HepG2 (cell line): Measurements from ENCODE around the gene TPRG1L. TPM values are rescaled to one million over a fixed set of nuclear protein-coding genes. Genes with fewer than 3 reads are reported as not detected.

ENCODE experiments used
- AKAP8 ChIP-seq: sonication (generic); formaldehyde crosslinking; IDR thresholded peaks from 2 replicates; pipeline ENCODE4 v1.5.1; 2020; ENCODE audit warnings: mild to moderate bottlenecking, missing genetic modification reagents
- EZH2 ChIP-seq: conservative IDR thresholded peaks from 2 replicates; pipeline ENCODE4 v1.6.1; 2012; ENCODE audit warnings: mild to moderate bottlenecking, low read depth, low read length, moderate library complexity
- FOXK2 ChIP-seq: fragments of 450-650 bp; IDR thresholded peaks from 2 replicates; pipeline ENCODE4 v1.6.1; 2016
- HMGA1 ChIP-seq: sonication (generic); formaldehyde crosslinking; conservative IDR thresholded peaks from 2 replicates; pipeline ENCODE4 v1.4.0; 2020; ENCODE audit warnings: missing genetic modification reagents
- IRF2 ChIP-seq: IDR thresholded peaks from 2 replicates; pipeline ENCODE4 v1.6.1; 2018; ENCODE audit warnings: missing genetic modification reagents, missing compliant biosample characterization
- KDM6A ChIP-seq: IDR thresholded peaks from 2 replicates; pipeline ENCODE4 v1.6.1; 2016; ENCODE audit warnings: low read depth
- NFYC ChIP-seq: IDR thresholded peaks from 2 replicates; pipeline ENCODE4 v1.6.1; 2016; ENCODE audit warnings: missing genetic modification reagents, missing compliant biosample characterization
- NONO ChIP-seq, 2 experiments: fragments of 450-650 bp in 1 of 2; sonication (generic) in 1 of 2; formaldehyde crosslinking in 1 of 2; IDR thresholded peaks in 1 of 2; conservative IDR thresholded peaks in 1 of 2; 2 replicates each; pipeline versions ENCODE4 v1.6.1 to v1.8.0; 2017 to 2022; ENCODE audit warnings: mild to moderate bottlenecking in 1 of 2, missing genetic modification reagents in 1 of 2, moderate library complexity in 1 of 2
- RFXAP ChIP-seq: sonication (generic); formaldehyde crosslinking; IDR thresholded peaks from 2 replicates; pipeline ENCODE4 v1.4.0; 2020; ENCODE audit warnings: missing genetic modification reagents, borderline replicate concordance
- SIX4 ChIP-seq: sonication (generic); formaldehyde crosslinking; IDR thresholded peaks from 2 replicates; pipeline ENCODE4 v1.4.0; 2020; ENCODE audit warnings: missing genetic modification reagents
- SP5 ChIP-seq: IDR thresholded peaks from 2 replicates; pipeline ENCODE4 v1.6.1; 2016; ENCODE audit warnings: low read depth, borderline replicate concordance
- TBX2 ChIP-seq: sonication (generic); formaldehyde crosslinking; IDR thresholded peaks from 2 replicates; pipeline ENCODE4 v1.5.0; 2020; ENCODE audit warnings: missing genetic modification reagents, mild to moderate bottlenecking, borderline replicate concordance
- TEAD3 ChIP-seq: optimal IDR thresholded peaks from 2 replicates; pipeline ENCODE3; 2016; ENCODE audit warnings: borderline replicate concordance
- ZBTB49 ChIP-seq: sonication (generic); formaldehyde crosslinking; IDR thresholded peaks from 2 replicates; pipeline ENCODE4 v1.4.0; 2020; ENCODE audit warnings: missing genetic modification reagents, borderline replicate concordance
- ZNF280D ChIP-seq: sonication (generic); formaldehyde crosslinking; IDR thresholded peaks from 2 replicates; pipeline ENCODE4 v1.5.1; 2020; ENCODE audit warnings: mild to moderate bottlenecking, missing genetic modification reagents
- ZNF510 ChIP-seq: sonication (generic); formaldehyde crosslinking; IDR thresholded peaks from 2 replicates; pipeline ENCODE4 v1.4.0; 2020; ENCODE audit warnings: low read depth, mild to moderate bottlenecking, missing genetic modification reagents
- ZNF574 ChIP-seq: sonication (generic); formaldehyde crosslinking; IDR thresholded peaks from 2 replicates; pipeline ENCODE4 v1.4.0; 2020; ENCODE audit warnings: missing genetic modification reagents
- ZNF800 ChIP-seq: sonication (generic); formaldehyde crosslinking; IDR thresholded peaks from 2 replicates; pipeline ENCODE4 v1.4.0; 2020; ENCODE audit warnings: missing genetic modification reagents
- polyA plus RNA-seq, 8 experiments: library from polyadenylated mRNA; depleted of rRNA in 3 of 8; stranded (reverse) in 7 of 8; unstranded in 1 of 8; fragments of >200 nt; fragmentation: Illumina TruSeq in 4 of 8; extraction: Trizol in 4 of 8; gene quantifications; 2 replicates each; pipeline versions ENCODE4 v1.2.1 to v1.2.3, GENCODE V29; 2011 to 2016; ENCODE audit warnings: low read depth in 4 of 8, missing spikeins in 1 of 8, mixed read lengths in 1 of 8; ENCODE audit not compliant: insufficient read depth in 1 of 8
- total RNA-seq, 5 experiments: library from RNA; depleted of rRNA; stranded (reverse); fragments of >200 nt; fragmentation: Illumina TruSeq; extraction: Trizol; gene quantifications; 2 replicates each; pipeline ENCODE4 v1.2.3, GENCODE V29; 2016; ENCODE audit warnings: low read depth in 1 of 5

The TPRG1L gene
- total and polyA plus RNA-seq, 2 of the 13 experiments (the other 11 are each of a cell fraction or from before 2014, with no cell fraction given): 21.3 to 37.4 TPM

- TF ChIP-seq SIX4 (CRISPR knock-in tag): no peak
- TF ChIP-seq NFYC (CRISPR knock-in tag): peak; percentile 90
- TF ChIP-seq NONO (IDR thresholded peaks at IDR 0.05): no peak
- peak; percentile 56; the same call in 1 of the 2 replicates for TF ChIP-seq NONO (CRISPR knock-in tag; conservative IDR thresholded peaks at IDR 0.05)
- no peak for TF ChIP-seq KDM6A (CRISPR knock-in tag)
- no peak for TF ChIP-seq EZH2
- TF ChIP-seq HMGA1 (CRISPR knock-in tag): no peak
- peak; percentile 36; the same call in 1 of the 2 replicates for TF ChIP-seq TBX2 (CRISPR knock-in tag)
- peak; percentile 35 for TF ChIP-seq TEAD3 (CRISPR knock-in tag)
- TF ChIP-seq ZNF800 (CRISPR knock-in tag): peak; percentile 71; the same call in 1 of the 2 replicates
- 0 out of 2 replicates have a peak, but pooled peaks have one; percentile 4 for TF ChIP-seq ZNF510 (CRISPR knock-in tag)
- TF ChIP-seq RFXAP (CRISPR knock-in tag): peak; percentile 57; the same call in 1 of the 2 replicates
- peak; percentile 95 for TF ChIP-seq SP5
- no peak for TF ChIP-seq ZBTB49
- TF ChIP-seq ZNF280D (CRISPR knock-in tag): peak; percentile 78; the same call in 1 of the 2 replicates
- peak; percentile 65; the same call in 1 of the 2 replicates for TF ChIP-seq IRF2 (CRISPR knock-in tag)
- peak; percentile 70 for TF ChIP-seq ZNF574 (CRISPR knock-in tag)
- peak; percentile 77; the same call in 1 of the 2 replicates for TF ChIP-seq AKAP8 (CRISPR knock-in tag)
- TF ChIP-seq FOXK2: peak; percentile 80
Observed at GRCh38 chr1:3624200-3625136, at the start of gene TPRG1L (continued).
